Measurements from ENCODE around the gene PKHD1.

Gene PKHD1

GRCh38 chr6:51648236-51648635 lies 439.2 kb downstream of the PKHD1 start:
- TF ChIP-seq REST (IDR thresholded peaks at IDR 0.05; ENCODE audit: low read depth) (no peak), FOXM1 (IDR thresholded peaks at IDR 0.05; ENCODE audit: borderline replicate concordance, low read depth) (no peak), YY1 (IDR thresholded peaks at IDR 0.05; ENCODE audit: low read depth) (no peak), TAF1 (IDR thresholded peaks at IDR 0.05; ENCODE audit: low read depth) (no peak), CREB1 (IDR thresholded peaks at IDR 0.05; ENCODE audit: low read depth) (no peak), EGR1 (IDR thresholded peaks at IDR 0.05) (no peak), ZBTB7A (IDR thresholded peaks at IDR 0.05; ENCODE audit: low read depth) (no peak), TCF12 (IDR thresholded peaks at IDR 0.05; ENCODE audit: low read depth) (no peak), MAX (IDR thresholded peaks at IDR 0.05) (no peak), NFIC (IDR thresholded peaks at IDR 0.05) (no peak), EP300 (IDR thresholded peaks at IDR 0.05; ENCODE audit: borderline replicate concordance) (no peak)
- TF ChIP-seq, protein P1, sequence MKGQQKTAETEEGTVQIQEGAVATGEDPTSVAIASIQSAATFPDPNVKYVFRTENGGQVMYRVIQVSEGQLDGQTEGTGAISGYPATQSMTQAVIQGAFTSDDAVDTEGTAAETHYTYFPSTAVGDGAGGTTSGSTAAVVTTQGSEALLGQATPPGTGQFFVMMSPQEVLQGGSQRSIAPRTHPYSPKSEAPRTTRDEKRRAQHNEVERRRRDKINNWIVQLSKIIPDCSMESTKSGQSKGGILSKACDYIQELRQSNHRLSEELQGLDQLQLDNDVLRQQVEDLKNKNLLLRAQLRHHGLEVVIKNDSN (IDR thresholded peaks at IDR 0.05) = no peak

- TF ChIP-seq, protein P1 (IDR thresholded peaks at IDR 0.05) = no peak
- TF ChIP-seq TCF12 (IDR thresholded peaks at IDR 0.05; ENCODE audit: low read depth) (no peak), EP300 (IDR thresholded peaks at IDR 0.05; ENCODE audit: borderline replicate concordance) (no peak), NFIC (IDR thresholded peaks at IDR 0.05) (no peak), CEBPB (IDR thresholded peaks at IDR 0.05) (no peak), TEAD4 (IDR thresholded peaks at IDR 0.05) (no peak), TAF1 (IDR thresholded peaks at IDR 0.05; ENCODE audit: low read depth) (no peak), ZBTB7A (IDR thresholded peaks at IDR 0.05; ENCODE audit: low read depth) (no peak), RAD21 (IDR thresholded peaks at IDR 0.05; ENCODE audit: low read depth) (no peak), FOXM1 (IDR thresholded peaks at IDR 0.05; ENCODE audit: borderline replicate concordance, low read depth) (no peak), EGR1 (IDR thresholded peaks at IDR 0.05) (no peak), YY1 (IDR thresholded peaks at IDR 0.05; ENCODE audit: low read depth) (no peak), CREB1 (IDR thresholded peaks at IDR 0.05; ENCODE audit: low read depth) (no peak), REST (IDR thresholded peaks at IDR 0.05; ENCODE audit: low read depth) (no peak), MAX (IDR thresholded peaks at IDR 0.05) (no peak)
Observed at GRCh38 chr6:51644426-51644825, 443.0 kb downstream of the PKHD1 start.

GRCh38 chr6:51640021-51640420 lies 447.4 kb downstream of the PKHD1 start:
- TF ChIP-seq EGR1 (IDR thresholded peaks at IDR 0.05) (no peak), FOXM1 (IDR thresholded peaks at IDR 0.05; ENCODE audit: borderline replicate concordance, low read depth) (no peak), MAX (IDR thresholded peaks at IDR 0.05) (no peak), CEBPB (IDR thresholded peaks at IDR 0.05) (no peak), EP300 (IDR thresholded peaks at IDR 0.05; ENCODE audit: borderline replicate concordance) (no peak), CREB1 (IDR thresholded peaks at IDR 0.05; ENCODE audit: low read depth) (no peak), YY1 (IDR thresholded peaks at IDR 0.05; ENCODE audit: low read depth) (no peak)
- TF ChIP-seq, protein P1 (IDR thresholded peaks at IDR 0.05) = no peak

DNA sequence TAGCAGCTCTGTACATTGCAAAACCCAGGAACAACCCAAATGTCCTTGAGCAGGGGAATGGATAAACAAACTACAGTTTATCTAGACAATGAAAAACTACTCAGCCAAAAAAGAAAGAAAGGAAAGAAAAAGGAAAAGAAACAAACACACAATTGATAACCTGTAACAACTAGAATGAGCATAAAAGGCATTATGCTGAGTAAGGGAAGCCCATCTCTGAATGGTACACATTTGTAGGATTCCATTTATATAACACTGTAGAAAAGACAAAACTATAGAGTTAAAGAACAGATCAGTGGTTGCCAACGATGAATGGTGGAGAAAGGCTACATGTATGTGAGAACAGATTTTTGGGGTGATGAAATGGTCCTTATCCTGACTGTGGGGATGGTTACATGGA lies 454.0 kb downstream of the PKHD1 start:
- TF ChIP-seq CREB1 (IDR thresholded peaks at IDR 0.05; ENCODE audit: low read depth) = no peak
- TF ChIP-seq, protein P1 (IDR thresholded peaks at IDR 0.05) = no peak
- no peak for TF ChIP-seq ZBTB7A (IDR thresholded peaks at IDR 0.05; ENCODE audit: low read depth)
- TF ChIP-seq FOXM1 (IDR thresholded peaks at IDR 0.05; ENCODE audit: borderline replicate concordance, low read depth) = no peak
- TF ChIP-seq TAF1 (IDR thresholded peaks at IDR 0.05; ENCODE audit: low read depth) = no peak
- no peak for TF ChIP-seq NFIC (IDR thresholded peaks at IDR 0.05)
- no peak for TF ChIP-seq YY1 (IDR thresholded peaks at IDR 0.05; ENCODE audit: low read depth)
- no peak for TF ChIP-seq EP300 (IDR thresholded peaks at IDR 0.05; ENCODE audit: borderline replicate concordance)
- no peak for TF ChIP-seq RAD21 (IDR thresholded peaks at IDR 0.05; ENCODE audit: low read depth)
- TF ChIP-seq REST (IDR thresholded peaks at IDR 0.05; ENCODE audit: low read depth) = no peak
- TF ChIP-seq CEBPB (IDR thresholded peaks at IDR 0.05) = no peak

Data from Ishikawa (cell line).